ENCODE data around the gene PTCHD1.

DNA sequence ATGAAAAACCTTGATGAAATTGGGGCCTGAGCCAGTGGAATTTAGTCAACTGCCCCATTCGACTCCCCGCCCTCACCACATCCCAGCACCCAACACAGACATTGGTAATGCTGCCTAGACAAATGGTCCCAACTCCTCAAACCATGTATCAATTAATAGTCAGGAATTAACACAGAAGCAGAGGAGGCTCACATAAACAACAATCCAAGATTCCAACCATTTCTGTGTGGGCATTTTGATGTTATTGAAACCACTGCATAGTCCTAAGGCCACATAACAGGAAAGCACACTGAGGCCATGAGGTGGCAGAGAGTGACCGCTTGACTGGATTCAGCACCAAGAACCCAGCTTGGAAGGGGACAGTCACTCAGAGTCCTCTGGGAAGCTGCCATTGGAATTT, 22.5 kb upstream of the PTCHD1 start:
- TF ChIP-seq, protein P1, sequence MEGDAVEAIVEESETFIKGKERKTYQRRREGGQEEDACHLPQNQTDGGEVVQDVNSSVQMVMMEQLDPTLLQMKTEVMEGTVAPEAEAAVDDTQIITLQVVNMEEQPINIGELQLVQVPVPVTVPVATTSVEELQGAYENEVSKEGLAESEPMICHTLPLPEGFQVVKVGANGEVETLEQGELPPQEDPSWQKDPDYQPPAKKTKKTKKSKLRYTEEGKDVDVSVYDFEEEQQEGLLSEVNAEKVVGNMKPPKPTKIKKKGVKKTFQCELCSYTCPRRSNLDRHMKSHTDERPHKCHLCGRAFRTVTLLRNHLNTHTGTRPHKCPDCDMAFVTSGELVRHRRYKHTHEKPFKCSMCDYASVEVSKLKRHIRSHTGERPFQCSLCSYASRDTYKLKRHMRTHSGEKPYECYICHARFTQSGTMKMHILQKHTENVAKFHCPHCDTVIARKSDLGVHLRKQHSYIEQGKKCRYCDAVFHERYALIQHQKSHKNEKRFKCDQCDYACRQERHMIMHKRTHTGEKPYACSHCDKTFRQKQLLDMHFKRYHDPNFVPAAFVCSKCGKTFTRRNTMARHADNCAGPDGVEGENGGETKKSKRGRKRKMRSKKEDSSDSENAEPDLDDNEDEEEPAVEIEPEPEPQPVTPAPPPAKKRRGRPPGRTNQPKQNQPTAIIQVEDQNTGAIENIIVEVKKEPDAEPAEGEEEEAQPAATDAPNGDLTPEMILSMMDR (IDR thresholded peaks at IDR 0.05; ENCODE audit: low read depth, low read length, missing input control): no peak
- no peak for TF ChIP-seq SP1 (IDR thresholded peaks at IDR 0.05)
- TF ChIP-seq, protein P2, sequence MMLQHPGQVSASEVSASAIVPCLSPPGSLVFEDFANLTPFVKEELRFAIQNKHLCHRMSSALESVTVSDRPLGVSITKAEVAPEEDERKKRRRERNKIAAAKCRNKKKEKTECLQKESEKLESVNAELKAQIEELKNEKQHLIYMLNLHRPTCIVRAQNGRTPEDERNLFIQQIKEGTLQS (IDR thresholded peaks at IDR 0.05): no peak
